ENCODE measurements around the gene DLGAP1.

GRCh38 chr18:3931542-3932112, 523.5 kb downstream of the DLGAP1 start:
- no peak for TF ChIP-seq CTCF (IDR thresholded peaks at IDR 0.05; ENCODE audit: poor library complexity, severe bottlenecking)
- TF ChIP-seq MXI1 (conservative IDR thresholded peaks at IDR 0.05; ENCODE audit: poor library complexity, severe bottlenecking) = no peak
- no peak for TF ChIP-seq EP300 (conservative IDR thresholded peaks at IDR 0.05; ENCODE audit: poor library complexity, severe bottlenecking)
- no peak for TF ChIP-seq POLR2AphosphoS5 (IDR thresholded peaks at IDR 0.05)
- no peak for TF ChIP-seq EZH2 (IDR thresholded peaks at IDR 0.05; ENCODE audit: borderline replicate concordance, insufficient read depth, low read length, poor library complexity, severe bottlenecking)
- TF ChIP-seq SMC3 (conservative IDR thresholded peaks at IDR 0.05; ENCODE audit: poor library complexity) = no peak
- no peak for TF ChIP-seq TAF1 (IDR thresholded peaks at IDR 0.05; ENCODE audit: low read depth)
- no peak for TF ChIP-seq RAD21 (conservative IDR thresholded peaks at IDR 0.05)

All from neural cell (in vitro differentiated cells).